ENCODE results near the gene NFE2L2.
"Not testable (repeated sequence)": the region's sequence is repeated elsewhere in the genome, so short reads cannot be mapped to it uniquely, and the experiment has no call there.

Gene NFE2L2

DNA sequence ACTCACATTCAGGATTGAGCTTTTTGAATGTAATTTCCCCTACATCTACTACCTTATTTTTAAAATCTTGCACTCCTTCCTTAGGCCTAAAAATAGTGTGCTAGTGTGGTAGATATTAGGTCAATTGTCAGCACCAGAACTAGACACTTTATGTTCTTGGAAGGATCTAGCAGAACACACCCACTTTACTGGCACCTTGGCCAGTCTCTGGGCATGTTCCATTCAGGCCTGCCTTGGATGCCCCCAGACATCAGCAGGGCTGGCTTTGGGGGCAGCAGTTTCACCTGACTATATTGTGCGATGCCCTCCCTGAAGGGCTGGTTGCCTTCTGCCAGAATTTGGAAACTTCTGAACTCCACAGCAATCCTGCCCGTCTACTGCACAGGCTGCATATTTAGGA lies 15.3 kb upstream of the NFE2L2 start:
- no peak for DNase-seq

- DNase-seq = no peak
Observed at GRCh38 chr2:177275743-177276055, 11.2 kb upstream of the NFE2L2 start.

GRCh38 chr2:177275040-177275742 lies 10.7 kb upstream of the NFE2L2 start:
- DNase-seq = no peak

- no peak for DNase-seq
Observed at GRCh38 chr2:177273408-177273807, 8.9 kb upstream of the NFE2L2 start.

- DNase-seq = no peak
Observed at GRCh38 chr2:177272765-177273164, 8.2 kb upstream of the NFE2L2 start.

DNA sequence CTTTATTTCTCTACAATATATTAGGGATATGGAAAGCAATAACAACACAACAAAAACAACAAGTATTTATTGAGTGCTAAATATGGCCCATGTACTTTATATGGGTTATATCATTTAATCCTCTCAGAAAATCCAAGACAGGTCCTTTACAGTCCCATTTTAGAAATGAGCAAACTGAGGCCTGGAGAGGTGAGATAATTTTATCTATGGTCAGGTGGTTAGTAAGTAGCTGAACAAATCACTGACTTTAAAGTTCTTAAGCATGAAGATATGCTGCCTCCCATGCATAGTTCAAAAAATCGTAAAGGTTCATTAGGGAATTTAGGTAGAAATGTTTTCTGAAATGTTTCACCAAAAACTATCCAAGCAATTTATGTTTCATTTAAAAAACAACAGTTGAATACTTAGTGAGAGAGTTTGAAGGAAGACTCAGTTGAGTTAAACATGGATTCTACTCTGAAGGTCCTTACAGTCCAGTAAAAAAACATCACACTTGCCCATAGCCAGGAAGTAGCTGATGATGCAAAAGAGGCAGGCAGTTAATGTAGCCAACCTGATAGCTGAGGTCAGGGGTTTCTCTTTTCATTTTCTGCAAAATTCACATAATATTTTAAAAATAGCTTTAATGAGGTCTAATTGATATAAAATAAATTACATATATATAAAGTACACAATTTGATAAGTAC lies 7.6 kb upstream of the NFE2L2 start:
- DNase-seq = no peak

GRCh38 chr2:177270531-177270930 lies 6.0 kb upstream of the NFE2L2 start:
- DNase-seq = no peak

- DNase-seq = no peak
Observed at GRCh38 chr2:177268901-177269300, 4.4 kb upstream of the NFE2L2 start.

DNA sequence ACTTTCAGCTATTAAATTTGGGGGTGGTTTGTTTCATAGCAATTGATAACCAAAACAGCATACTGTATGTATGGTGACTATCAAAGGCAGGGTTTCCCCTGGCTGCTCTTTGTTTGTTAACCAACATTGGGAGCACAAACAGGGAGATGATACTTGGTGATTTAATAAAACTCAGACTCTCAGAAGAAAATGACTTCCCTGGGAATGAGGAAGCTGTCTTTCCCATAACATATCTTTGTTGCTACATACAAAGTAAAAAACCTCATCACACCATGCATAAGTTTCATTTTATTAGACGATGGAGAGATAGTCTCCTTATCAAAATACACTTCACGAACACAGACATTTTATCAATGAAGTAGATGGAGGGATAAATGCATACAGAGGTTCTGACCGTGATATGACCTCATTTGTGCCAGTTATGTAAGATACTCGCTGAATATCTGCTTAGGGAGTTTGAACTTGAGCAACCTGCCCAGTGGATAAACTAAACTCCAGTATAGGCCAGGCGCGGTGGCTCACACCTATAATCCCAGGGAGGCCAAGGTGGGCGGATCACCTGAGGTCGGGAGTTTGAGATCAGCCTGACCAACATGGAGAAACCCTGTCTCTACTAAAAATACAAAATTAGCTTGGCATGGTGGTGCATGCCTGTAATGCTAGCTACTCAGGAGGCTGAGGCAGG lies 3.8 kb upstream of the NFE2L2 start:
- DNase-seq = no peak

- DNase-seq = not testable (repeated sequence)
Observed at GRCh38 chr2:177266955-177267354, 2.4 kb upstream of the NFE2L2 start.

DNA sequence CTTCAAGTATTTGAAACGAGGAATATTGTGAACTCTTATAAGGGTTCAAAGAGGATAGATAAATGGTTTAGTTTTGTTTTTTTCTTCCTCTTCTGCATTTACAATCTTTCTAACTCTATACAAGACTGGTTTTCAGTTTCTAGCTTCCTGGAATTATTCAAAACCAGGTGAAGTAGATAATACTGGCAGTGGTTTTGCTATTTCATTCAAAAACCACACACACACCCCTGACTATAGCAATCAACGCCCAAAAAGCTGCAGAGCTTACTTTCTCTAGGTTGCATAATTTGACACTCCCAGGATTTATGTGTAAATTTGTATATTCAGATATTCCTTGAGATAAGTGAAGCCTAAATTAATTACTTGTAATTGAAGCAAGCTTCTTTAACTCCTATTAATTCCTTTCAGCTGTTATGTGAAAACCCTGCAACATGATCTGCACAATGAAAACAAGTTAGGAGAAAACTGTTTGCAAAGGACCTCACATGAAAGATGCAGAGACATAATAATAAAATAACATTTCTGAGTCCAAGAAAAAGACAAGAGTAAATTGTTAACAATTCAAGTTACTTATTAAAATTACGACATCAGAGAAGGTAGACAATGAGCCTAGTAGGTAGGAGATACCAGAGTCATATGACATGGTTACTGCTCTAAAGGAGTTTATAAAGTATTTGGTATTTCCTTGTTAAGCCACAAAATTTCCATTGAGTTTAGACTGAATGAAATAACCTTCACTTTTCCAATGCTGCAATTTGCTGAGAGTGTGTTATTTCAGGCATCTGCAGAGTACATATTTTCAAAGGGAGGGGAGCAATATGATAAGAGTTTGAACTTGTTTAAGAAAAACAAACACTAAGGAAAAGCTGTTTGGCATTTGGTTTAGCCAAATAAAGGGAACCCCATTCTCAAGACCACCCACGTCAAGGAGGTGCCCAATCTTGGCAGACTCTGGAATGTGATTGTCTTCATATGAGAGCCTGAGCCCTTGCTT lies 1.6 kb upstream of the NFE2L2 start:
- no peak for DNase-seq

DNA sequence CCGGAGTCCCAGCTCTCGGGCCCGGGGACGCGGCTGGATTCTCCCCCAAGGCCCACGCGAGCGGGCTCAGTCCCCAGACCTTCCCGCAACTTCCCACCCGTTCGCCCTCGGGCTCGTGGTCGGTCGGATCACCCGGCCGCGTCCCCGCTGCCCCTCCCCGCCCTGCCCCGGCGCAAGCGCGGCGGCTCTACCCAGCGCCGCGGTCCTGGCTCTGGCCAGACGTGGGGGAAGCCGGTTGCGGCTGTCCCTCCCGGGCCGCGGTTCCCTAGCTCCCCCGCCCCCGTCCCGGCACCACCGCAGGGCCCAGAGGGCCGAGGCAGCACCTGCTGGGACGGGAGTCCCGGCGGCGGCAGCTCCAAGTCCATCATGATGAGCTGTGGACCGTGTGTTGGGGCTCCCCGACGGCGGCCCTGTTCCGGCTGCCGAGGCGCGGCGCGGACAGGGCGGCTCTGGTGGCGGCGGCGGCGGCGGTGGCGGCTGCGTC lies 276 bp downstream of the NFE2L2 start:
- DNase-seq = peak; percentile 63

GRCh38 chr2:177263451-177264208 lies 897 bp downstream of the NFE2L2 start:
- DNase-seq = peak; percentile 97

- DNase-seq = no peak
Observed at GRCh38 chr2:177262958-177263450, 1.5 kb downstream of the NFE2L2 start.

DNA sequence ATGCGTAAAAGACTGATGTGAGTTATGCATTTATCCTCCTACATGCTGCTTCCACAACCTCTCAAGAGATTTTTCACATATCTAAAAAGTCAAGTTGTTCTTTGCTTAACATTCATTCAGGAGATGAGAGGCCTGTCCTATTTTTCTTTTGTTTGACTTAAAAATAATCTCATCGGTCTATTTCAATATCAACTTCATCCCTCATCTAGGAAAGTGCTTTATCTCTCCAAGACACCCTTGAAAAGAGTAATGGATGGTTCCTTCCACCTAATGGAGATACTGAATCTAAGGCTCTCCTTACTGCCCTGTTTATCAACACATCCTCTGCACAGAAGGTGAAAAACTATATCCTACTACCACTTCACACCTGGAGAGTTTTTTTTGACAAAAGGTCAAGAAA lies 2.4 kb downstream of the NFE2L2 start:
- no peak for DNase-seq

DNA sequence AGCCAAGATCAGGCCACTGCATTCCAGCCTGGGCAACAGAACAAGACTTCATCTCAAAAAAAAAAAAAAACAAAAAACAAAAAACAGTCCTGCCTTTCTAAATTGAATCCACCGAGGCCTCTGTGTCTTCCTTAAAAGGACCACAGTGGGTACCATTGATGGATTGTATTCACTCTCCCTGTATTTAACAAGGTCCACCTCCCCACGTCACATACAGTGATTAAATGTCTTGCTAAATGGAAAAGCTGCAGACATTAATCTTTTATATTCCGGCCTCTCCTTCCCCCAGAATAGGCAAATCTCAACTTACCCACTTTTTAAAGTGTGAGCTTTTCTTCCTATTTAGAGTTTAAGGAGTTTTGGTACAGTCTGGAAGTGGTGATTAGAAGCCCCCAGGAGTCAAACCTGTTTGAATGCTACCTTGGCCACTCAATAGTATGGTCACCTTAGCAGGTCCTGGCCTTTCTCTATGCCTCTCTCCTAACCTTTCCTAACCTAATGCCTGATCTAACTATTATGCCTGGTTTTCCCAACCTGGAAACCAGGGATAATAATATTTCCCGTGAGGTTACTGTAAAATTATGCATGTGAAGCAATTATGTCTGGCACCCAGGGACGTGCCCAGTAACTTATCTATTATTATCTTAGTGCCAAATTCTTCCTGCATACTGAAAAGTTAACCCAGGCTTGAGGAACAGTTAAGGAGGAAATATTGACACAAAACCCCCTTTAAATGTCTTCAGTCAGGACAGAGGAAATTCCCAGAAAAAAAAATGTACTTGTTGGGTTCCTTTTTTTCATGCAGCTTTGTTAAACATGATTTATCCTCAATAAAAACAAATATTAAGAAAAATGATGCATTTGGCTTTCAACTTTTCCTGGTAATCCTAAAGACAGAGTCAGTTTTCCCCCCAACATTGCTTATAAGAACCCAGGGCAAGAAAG lies 3.1 kb downstream of the NFE2L2 start:
- DNase-seq = no peak

DNA sequence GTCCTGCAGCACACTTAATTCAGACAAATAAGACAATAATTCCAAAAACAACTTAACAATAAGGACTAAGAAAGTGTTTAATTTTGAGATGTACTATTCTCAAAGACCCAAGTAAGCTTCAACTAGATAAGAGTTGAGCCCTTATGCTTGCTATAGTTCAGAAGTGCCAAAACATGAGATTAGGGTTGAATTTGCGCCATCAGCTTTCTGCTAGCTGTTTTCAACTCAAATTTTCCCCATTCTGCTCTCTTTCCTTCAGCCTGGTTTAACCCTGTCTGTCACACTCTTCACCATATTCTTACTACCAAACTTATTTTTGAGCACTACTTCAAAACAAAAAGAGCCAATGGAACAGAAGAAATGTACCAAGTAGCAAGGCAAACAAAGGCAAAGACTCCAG lies 4.1 kb downstream of the NFE2L2 start:
- DNase-seq = no peak

DNA sequence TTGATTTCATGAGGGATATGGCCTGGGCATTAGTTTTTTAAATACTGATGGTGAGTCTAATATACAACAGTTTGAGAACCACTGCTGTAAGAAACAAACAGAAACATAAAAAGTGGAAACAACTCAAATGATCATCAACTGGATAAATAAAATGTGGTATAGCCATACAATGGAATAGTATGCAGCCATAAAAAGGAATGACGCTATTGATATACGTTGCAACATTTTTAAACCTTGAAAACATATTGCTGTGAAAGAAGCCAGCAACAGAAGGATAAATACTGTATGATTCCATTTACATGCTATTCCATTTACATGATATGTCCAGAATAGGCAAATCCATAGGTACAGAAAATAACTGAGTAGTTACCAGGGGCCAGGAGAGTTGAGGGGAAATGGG lies 6.5 kb downstream of the NFE2L2 start:
- no peak for DNase-seq

GRCh38 chr2:177257471-177257870 lies 7.1 kb downstream of the NFE2L2 start:
- no peak for DNase-seq

- DNase-seq = no peak
Observed at GRCh38 chr2:177256695-177257094, 7.8 kb downstream of the NFE2L2 start.

DNA sequence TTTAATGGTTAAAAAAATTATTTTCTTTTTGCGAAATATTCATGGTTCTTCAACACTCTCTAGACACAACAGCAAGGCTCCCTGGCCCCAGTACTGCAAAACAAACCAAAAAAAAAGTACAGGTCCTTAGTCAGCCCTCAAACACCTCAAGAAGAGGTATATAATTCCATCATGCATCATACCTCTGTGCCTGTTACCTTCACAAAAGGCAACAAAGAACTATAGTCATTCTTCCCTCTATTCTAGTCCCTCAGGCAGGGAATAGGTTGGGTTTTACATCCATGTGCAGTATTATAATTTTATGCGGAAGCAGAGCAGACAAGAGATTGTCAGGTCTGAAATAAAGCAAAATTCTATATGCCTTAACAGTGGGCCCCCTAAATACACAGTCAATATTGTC lies 8.5 kb downstream of the NFE2L2 start:
- DNase-seq = no peak
